GM19025 (cell line): ENCODE data around the gene MAP3K7CL.
"Not testable (repeated sequence)": the region's sequence is repeated elsewhere in the genome, so short reads cannot be mapped to it uniquely, and the experiment has no call there.

Source experiments
- ATAC-seq: cut with Tn5 transposase; IDR thresholded peaks from one replicate; pipeline ENCODE4 v1.9.1; 2021; ENCODE audit warnings: mild to moderate bottlenecking, low read depth, moderate library complexity; ENCODE audit not compliant: unreplicated experiment

The MAP3K7CL gene

DNA sequence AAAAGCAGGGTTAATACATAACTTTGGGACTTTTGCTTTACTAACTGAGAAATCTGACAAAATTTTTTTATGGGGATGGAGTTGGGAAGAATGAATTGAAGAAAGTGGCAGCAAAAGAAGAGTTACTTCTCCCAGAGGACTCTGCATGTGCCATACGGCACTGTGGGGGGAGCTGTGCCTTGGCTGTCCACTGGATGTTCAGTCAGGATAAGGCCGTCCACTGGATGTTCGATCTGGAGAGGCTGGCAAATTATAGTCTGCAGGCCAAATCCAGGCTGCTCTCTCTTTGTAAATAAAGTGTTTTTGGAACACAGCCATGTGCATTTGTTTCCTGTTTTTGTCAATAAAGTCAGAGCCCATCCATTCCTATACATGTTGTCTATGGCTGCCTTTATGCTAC lies 4.5 kb upstream of the MAP3K7CL start:
- ATAC-seq, result no peak

DNA sequence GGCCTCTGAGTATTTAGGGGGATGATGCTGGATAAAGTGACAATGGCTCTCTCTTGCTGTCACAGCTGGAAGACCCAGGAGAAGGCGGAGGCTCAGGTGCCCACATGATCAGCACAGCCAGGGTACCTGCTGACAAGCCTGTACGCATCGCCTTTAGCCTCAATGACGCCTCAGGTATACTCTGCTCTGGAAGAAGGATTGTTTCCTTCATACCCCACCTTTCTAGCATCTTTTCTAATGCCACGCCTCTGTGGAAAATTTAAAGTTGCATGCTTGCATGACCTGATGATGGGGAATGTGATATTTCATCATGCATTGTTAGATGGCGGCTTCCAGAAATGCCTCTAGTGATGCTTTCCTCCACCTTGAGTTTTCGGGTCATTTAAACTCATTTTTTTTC lies 2.8 kb downstream of the MAP3K7CL start:
- no peak for ATAC-seq

DNA sequence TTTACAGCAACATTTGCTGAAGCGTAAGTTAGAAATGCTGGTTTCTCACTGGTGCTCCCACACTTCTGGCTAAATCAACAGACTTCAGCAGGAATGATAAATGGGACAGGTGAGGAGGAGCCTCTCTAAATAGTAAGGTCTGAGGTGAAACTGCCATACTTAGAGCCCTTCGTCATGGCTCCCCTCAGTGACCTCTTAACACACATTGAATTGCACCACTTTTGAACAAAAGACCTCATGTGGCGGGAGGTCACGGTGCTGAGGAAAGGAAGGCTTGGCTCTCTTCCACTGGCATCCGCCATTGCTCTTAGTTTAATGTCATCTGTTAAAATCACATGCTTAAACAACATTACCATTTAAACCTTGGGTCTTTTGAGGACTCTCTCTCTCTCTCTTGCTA lies 3.4 kb downstream of the MAP3K7CL start:
- no peak for ATAC-seq

DNA sequence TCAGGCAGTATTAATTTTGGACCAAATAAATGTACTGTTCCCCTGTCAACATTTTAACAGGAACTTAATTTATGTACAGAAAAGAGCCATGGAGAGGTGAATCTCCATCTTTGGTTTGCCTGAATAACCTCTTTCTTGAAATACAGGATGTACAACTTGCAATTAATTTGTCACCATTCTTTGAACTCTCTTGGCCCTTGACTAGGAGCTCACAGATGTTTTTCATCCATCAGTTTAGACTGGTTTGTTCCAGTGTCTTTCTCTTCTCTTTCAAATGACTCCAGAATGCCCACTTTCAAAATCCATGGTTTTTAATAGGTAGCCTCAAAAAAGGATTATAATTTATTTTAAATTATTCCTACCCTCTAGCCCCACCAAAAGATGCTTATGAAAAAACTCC lies 5.0 kb downstream of the MAP3K7CL start:
- no peak for ATAC-seq

DNA sequence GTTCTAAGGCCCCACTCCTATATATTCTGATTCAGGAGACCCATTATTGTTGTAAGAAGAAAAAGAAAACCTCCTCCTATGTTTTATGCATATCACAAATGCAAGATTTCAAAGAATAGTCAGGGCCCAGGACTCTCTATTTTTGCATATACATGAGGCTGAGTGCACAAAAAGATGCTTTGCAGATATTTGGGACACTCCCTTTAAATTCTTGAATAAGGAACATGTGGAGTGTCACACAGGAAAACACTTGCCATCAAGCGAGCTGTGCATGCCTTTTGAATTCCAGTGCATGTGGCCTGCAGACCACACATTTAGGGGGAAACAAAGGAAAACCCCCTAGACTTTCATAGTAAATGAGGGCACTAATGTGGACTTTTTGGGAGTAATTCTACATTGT lies 5.6 kb downstream of the MAP3K7CL start:
- no peak for ATAC-seq

DNA sequence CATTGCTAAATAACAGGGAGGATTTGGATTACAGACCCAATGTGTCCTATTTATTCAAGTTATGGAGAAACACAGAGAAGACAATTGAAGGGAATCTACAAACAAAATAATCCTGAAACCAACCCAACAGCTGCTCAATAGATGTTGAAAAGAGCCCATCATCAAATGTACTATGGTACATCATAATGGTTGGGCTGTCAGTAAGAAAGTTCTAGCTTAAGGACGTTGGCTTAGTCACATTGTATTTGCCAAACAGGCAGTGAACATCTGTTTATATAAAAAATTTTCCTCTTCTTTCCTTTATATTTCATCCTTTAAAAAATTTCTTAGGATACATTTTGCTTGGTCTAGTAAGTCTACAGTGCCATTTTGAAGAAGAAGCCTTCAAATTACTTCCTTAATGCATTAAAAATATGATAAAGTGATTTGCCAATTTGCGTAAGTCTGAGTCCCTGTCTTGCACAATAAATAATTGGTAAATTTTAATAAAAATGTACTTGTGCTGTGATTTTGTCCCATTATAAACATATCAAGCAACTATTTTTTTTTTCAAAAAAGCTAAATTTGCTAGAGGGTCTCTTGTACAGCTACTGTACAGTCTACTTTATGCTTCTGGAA lies 14.4 kb downstream of the MAP3K7CL start:
- no peak for ATAC-seq

DNA sequence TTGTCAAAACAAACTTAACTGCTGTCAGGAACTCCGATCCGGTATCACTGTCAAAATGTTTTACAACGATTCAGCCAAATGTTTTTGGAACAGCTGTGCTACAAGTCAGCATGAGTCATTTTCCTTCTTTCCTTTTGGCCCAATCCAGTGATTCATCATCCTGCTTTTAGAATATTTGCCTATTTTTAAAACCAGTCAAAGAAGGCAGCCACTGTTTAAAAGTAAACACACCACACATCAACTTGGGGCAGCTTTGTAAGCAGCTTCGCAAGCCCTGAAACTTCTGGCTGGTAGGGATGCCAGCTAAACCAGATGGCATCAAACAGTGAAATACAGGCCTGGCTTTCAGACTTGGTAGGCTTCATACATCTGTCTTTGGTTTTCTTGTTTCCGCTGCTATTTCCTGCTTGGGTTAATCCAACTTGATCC lies 14.9 kb downstream of the MAP3K7CL start:
- ATAC-seq, result no peak

DNA sequence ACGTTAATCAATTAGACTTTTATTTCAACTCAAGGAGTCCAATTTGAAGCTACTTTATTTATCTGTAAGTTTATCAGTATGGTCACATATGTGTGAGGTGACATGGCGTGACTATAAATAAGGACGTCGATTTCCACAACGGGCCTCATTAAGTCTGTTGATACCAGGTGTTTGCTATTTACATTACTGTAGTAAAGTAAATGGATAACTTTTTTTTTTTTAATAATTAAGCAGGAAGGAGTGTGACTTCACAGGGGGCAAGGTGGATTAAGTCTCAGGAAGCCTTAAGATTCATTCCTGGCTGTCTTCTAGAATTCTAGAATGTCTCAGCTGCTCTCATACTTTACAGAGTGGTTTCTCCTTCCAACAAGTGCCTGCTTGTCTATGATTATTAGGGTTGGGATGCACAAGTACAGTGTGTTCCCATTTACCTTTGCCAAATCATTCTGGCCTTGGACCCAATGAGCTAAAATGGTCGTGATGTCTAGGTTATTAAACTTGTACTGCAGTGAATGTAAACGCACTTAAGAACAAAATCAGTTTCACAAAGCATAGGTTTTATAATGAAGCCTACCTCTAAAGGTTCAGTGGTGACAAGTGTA lies 15.5 kb downstream of the MAP3K7CL start:
- no peak for ATAC-seq

DNA sequence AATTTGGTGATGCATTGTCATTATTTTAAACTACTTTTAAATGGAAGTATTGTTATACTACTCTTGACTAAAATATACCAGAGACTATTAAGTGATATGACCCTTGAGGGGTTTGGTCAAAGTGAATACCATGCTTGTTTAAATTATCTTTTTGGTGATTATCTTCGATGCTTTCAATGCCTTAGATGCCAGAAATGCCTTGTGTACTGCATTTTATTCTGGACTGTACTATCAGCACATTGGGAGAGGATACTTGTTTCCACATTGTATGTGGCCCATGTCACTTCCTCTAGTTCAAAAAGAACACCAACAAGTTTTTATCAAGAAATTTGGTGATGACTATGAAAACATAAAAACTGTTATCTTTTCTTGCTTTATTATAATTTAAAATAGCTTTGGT lies 16.3 kb downstream of the MAP3K7CL start:
- no peak for ATAC-seq

DNA sequence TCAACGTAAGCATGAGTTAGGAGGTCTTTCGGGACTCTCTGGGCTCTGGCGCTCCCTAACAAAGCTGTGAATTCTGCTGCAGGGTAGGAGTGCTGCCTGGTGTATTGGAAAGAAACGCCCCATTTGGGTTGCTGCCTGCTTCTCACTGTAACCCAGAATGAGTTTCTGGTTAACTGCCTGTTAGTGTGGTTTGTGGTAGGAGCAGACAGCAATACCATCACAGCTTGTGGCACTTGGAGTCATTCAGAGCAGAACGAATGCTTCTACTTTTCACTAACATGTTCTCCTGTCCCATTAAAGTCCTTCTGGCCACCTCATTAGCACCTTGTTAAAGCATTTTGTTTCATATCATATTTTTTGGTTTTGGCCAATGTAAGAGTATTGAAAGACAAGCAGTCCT lies 18.1 kb downstream of the MAP3K7CL start:
- ATAC-seq, result no peak

DNA sequence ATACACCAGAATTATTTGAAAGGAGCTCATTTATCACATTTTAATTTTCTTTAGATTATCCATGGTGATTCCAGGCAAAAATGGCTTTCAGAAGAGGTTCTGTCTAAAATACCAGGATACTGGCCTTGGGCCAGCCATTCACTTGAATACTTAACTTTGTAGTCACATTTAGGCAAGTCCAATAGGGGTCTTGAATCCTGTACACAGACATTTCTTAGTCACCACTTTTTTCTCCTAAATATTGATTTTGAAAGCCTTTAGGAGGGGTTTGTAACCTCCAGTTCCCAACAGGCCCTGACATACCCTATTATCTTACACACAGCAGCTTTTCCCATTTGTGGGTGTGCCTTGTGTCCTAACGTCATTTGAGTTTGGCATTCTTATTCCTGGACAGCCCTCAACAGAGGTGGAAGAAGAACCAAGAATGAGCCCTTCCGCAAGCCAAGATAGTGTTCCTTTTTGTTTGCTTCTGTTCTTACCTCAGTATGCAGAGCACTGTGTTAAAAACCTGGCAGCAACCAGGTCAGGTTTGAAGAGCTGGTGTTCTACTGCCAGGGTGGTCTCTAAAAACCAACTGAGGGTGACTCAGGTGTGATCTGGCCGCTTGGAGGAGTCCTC lies 19.5 kb downstream of the MAP3K7CL start:
- no peak for ATAC-seq

DNA sequence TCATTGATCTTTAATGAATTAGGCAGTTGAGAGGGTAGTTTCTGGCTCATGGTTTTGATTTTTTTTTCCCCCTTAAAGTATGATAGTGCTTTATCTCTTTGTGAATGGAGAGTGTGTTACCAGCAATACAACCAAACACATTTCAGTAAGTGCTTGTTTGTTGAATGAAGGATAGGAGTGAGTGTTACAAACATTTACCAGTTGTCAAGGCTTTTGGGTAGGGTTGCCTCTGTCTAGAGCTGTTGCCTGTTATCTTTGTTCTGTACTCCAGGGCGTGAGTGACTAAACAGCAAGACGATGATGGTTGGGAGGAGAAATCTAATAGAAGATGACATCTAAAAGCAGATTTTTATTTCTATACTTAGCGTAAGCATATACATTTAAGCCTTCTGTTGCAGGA lies 21.5 kb downstream of the MAP3K7CL start:
- ATAC-seq, result no peak

DNA sequence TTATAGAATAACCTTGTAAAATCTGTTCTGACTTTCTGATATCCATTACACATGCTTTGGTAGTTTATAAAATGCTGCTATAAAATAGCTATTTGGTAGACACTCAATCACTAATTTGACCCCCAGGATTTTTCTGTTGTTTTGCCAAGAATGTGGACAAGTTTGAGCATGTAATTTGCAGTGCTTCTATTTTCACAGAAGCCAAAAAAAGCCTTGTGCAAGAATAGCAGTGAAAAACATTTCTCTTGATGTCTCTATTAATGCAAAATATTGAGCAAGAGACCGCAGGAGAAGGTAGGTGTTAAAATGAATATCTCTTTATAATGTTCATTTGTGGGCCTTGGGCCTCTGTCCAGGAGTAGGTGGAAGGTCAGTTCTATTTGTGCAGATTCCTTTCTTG lies 22.5 kb downstream of the MAP3K7CL start:
- no peak for ATAC-seq

DNA sequence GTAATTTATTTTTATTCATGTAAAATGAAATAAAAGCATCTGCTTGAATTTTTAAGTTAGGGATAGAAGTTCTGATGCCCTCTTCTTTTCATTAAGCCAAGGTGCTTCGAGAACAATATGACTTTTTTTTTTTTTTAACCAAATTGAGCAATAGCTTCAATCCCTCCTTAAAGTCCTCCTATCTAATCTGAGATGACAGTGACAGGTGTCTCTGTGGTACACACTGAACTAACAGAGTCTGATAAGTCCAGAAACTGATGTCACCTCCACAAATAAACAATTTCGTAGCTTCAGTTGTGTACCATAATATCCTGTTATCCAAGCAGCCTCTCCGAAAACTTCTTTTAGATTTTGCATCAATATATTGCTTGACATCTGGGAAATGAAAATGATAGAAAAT lies 23.8 kb downstream of the MAP3K7CL start:
- ATAC-seq, result no peak

DNA sequence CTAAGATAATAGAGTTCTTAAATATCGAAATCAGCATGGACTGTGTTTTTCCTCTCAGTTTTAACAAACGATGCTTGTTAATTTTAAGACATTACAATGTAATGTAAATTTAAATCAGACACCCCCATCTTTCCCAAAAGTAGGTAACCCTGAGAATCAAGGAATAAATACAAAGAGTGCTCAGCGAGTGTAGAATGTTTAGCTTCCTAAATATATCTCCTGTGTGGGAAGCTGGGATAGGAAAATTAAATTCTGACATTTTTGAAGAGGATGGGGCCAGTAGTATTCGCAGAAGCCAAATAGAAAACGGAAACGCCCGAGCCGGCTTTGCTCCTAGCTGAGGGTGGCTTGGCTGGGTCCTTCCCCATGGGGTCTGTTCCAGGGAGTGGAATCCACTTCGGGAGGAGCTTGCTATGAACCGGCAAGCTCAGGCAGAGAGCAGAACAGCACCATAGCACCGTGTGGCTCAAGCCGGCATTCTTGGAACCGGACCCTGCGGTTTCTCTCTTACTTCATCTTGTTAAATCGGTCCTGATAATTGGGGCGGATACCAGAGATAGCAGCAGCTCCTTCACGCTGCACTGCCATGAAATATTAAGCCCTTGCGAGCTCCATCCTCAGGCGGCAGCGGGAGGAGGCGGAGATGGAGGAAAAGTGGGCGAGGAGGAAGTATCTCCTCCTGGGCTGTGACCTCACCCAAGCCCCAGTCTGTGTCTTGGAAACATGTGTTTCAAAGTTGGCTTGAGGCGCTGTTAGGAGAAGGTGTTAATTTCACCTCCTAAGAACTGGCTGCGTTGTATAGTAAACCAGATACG lies 24.9 kb downstream of the MAP3K7CL start:
- ATAC-seq, result no peak

DNA sequence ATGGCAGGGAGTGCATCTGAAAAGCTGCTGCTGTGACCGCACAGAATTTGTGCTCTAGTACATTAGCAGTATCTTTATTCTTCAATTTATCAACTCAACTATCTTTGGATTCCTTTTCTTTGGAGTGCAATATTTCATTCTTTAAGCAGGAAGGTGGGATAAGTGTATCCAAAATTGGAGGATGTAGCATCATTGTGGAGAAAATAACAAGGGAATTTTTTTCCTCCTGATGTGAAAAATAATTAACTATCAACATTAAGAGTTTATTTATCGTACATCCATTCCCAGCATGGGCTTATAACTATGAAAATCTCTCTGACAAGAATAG lies 25.5 kb downstream of the MAP3K7CL start:
- ATAC-seq, result no peak

DNA sequence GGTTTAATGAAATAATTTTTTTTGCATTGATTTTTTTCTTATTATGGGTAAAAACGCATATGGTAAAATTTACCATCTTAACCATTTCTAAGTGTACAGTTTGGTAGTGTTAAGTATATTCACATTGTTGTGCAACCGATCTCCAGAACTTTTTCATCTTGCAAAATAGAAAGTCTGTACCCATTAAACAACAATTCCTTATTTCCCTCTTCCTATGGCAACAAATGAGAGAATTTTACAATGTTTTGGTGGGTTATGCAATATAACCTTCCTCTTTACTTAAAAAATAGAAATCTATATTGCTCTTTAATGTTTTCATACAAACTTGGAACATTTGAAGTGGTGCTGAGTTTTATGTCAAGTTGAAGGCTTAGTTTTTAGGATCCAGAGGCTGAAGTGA lies 26.6 kb downstream of the MAP3K7CL start:
- no peak for ATAC-seq

DNA sequence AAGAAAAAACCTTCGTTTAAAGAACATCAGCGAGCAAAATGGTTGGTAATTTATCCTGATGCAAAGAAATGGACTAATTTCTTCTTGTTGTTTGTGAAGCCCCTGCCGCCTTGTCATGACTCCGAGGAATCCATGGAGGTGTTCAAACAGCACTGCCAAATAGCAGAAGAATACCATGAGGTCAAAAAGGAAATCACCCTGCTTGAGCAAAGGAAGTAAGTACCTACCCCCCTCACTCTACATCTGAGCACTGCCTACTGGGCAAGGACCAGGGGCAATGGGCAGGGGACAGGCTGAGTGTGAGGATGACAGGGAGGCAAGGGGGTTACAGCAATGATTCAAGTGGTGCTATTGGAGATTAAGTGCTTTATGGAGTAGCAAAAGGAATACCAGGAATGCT lies 29.4 kb downstream of the MAP3K7CL start:
- ATAC-seq, result no peak

DNA sequence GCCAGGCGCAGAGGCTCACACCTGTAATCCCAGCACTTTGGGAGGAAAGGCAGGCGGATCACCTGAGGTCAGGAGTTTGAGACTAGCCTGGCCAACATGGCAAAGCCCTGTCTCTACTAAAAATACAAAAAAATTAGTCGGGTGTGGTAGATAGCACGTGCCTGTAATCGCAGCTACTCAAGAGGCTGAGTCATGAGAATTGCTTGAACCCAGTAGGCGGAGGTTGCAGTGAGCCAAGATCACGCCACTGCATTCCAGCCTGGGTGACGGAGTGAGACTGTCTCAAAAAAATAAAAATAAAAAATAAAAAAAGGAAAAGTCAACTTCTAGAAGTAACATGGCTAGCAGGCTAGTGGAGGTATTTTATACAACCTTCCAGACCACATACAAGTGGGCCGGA lies 32.4 kb downstream of the MAP3K7CL start:
- ATAC-seq, result not testable (repeated sequence)

DNA sequence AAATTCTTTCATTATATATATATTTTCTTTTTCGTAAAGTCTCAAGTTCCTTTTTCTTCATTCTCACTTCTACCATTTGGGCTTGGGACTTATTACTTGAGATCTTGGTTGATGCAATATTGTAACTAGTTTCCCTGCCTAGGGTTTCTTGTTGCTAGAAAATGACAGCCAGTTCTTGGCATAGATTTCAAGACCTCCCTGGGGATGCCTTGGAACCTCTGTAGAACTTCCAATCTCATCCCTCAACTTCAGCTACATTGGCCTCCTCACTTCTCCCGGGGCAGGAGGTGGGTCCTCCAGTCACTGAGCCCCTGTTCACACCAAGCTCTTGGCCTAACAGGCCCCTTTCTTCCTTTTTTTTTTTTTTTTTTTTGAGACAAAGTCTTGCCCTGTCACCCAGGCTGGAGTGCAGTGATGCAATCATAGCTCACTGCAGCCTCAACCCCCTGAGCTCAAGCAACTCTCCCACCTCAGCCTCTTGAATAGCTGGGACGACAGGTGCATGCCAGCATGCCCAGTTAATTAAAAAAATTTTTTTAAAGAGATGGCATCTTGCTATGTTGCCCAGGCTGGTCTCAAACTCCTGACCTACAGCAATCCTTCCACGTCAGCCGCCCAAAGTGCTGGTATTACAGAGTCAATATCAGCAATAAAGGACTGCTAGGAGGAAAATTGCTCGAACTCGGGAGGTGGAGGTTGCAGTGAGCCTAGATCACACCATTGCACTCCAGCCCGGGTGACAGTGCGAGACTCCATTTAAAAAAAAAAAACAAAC lies 33.1 kb downstream of the MAP3K7CL start:
- no peak for ATAC-seq
